ENCODE measurements around the gene AIPL1.

Gene AIPL1

GRCh38 chr17:6439951-6440350 is 5.0 kb upstream of the AIPL1 start:
- Histone ChIP-seq H3K27ac (ENCODE audit: low read depth, low read length) (no peak overlapping the region), H3K79me1 (ENCODE audit: low read length) (peaks cover 2% of the 10 kb centered on the region), H3K56ac (ENCODE audit: low read length) (peak overlapping the region; percentile 52), H3K79me2 (ENCODE audit: control insufficient read depth, insufficient read depth, low read length) (peaks cover 1% of the 10 kb centered on the region), H3K27me3 (ENCODE audit: insufficient read depth, low read length, poor library complexity) (no peaks in the 10 kb centered on the region), H4K5ac (ENCODE audit: low read length) (no peak overlapping the region), H3K9ac (ENCODE audit: low read length) (no peak overlapping the region), H2BK120ac (ENCODE audit: low read depth, low read length) (no peak overlapping the region), H2BK15ac (replicated peaks; ENCODE audit: low read depth) (no peak overlapping the region), H3K36me3 (ENCODE audit: control insufficient read depth, insufficient read depth, low read length) (no peaks in the 10 kb centered on the region), H2BK5ac (ENCODE audit: low read length) (no peak overlapping the region), H2AK5ac (ENCODE audit: low read length) (no peak overlapping the region), H3K18ac (ENCODE audit: low read length) (no peak overlapping the region), H3K4me1 (ENCODE audit: control insufficient read depth, low read depth, low read length) (no peaks in the 10 kb centered on the region), H3K4ac (ENCODE audit: low read depth, low read length) (no peak overlapping the region), H4K8ac (ENCODE audit: low read depth, low read length) (no peak overlapping the region), H3K4me3 (ENCODE audit: low read length) (no peak overlapping the region), H3K23ac (ENCODE audit: low read length) (no peak overlapping the region), H3K4me2 (ENCODE audit: low read length) (no peak overlapping the region)
- no CpG with 5 or more reads among the region's 4 CpGs for WGBS (ENCODE audit: extremely low coverage, insufficient coverage, low lambda C conversion rate)
- peak; percentile 44 for DNase-seq

- H3K18ac ChIP-seq (ENCODE audit: low read length): no peak overlapping the region
These were observed 3.0 kb upstream of the AIPL1 start for GRCh38 chr17:6437956-6438355.

GRCh38 chr17:6437466-6437865 is 2.5 kb upstream of the AIPL1 start:
- Histone ChIP-seq H3K27ac (ENCODE audit: low read depth, low read length) (no peak overlapping the region), H2BK5ac (ENCODE audit: low read length) (no peak overlapping the region), H3K36me3 (ENCODE audit: control insufficient read depth, insufficient read depth, low read length) (no peaks in the 10 kb centered on the region), H3K23ac (ENCODE audit: low read length) (no peak overlapping the region), H3K27me3 (ENCODE audit: insufficient read depth, low read length, poor library complexity) (no peaks in the 10 kb centered on the region), H3K4ac (ENCODE audit: low read depth, low read length) (no peak overlapping the region), H2AK5ac (ENCODE audit: low read length) (no peak overlapping the region), H3K4me2 (ENCODE audit: low read length) (no peak overlapping the region), H3K79me1 (ENCODE audit: low read length) (no peaks in the 10 kb centered on the region), H3K9ac (ENCODE audit: low read length) (no peak overlapping the region), H2BK15ac (replicated peaks; ENCODE audit: low read depth) (no peak overlapping the region), H3K79me2 (ENCODE audit: control insufficient read depth, insufficient read depth, low read length) (no peaks in the 10 kb centered on the region), H3K4me1 (ENCODE audit: control insufficient read depth, low read depth, low read length) (no peaks in the 10 kb centered on the region), H3K56ac (ENCODE audit: low read length) (no peak overlapping the region), H3K4me3 (ENCODE audit: low read length) (no peak overlapping the region), H4K8ac (ENCODE audit: low read depth, low read length) (no peak overlapping the region), H3K18ac (ENCODE audit: low read length) (no peak overlapping the region), H4K5ac (ENCODE audit: low read length) (no peak overlapping the region), H2BK120ac (ENCODE audit: low read depth, low read length) (no peak overlapping the region)
- no CpG with 5 or more reads among the region's 4 CpGs for WGBS (ENCODE audit: extremely low coverage, insufficient coverage, low lambda C conversion rate)
- no peak for DNase-seq

More at GRCh38 chr17:6437956-6438355, 3.0 kb upstream of the AIPL1 start:
- Histone ChIP-seq H3K9ac (ENCODE audit: low read length) (no peak overlapping the region), H2BK120ac (ENCODE audit: low read depth, low read length) (no peak overlapping the region), H2AK5ac (ENCODE audit: low read length) (no peak overlapping the region), H3K4me2 (ENCODE audit: low read length) (no peak overlapping the region), H3K4me1 (ENCODE audit: control insufficient read depth, low read depth, low read length) (no peaks in the 10 kb centered on the region), H3K27me3 (ENCODE audit: insufficient read depth, low read length, poor library complexity) (no peaks in the 10 kb centered on the region), H3K79me2 (ENCODE audit: control insufficient read depth, insufficient read depth, low read length) (no peaks in the 10 kb centered on the region), H3K56ac (ENCODE audit: low read length) (no peak overlapping the region), H3K36me3 (ENCODE audit: control insufficient read depth, insufficient read depth, low read length) (no peaks in the 10 kb centered on the region), H3K4me3 (ENCODE audit: low read length) (no peak overlapping the region), H2BK15ac (replicated peaks; ENCODE audit: low read depth) (no peak overlapping the region), H3K27ac (ENCODE audit: low read depth, low read length) (no peak overlapping the region), H2BK5ac (ENCODE audit: low read length) (no peak overlapping the region), H4K5ac (ENCODE audit: low read length) (no peak overlapping the region), H4K8ac (ENCODE audit: low read depth, low read length) (no peak overlapping the region), H3K23ac (ENCODE audit: low read length) (no peak overlapping the region), H3K4ac (ENCODE audit: low read depth, low read length) (no peak overlapping the region), H3K79me1 (ENCODE audit: low read length) (no peaks in the 10 kb centered on the region)
- DNase-seq: no peak
- WGBS (ENCODE audit: extremely low coverage, insufficient coverage, low lambda C conversion rate): no CpG with 5 or more reads among the region's 3 CpGs

- Histone ChIP-seq H3K56ac (ENCODE audit: low read length) (peak overlapping the region; percentile 42), H3K27ac (ENCODE audit: low read depth, low read length) (no peak overlapping the region), H3K9ac (ENCODE audit: low read length) (no peak overlapping the region), H2AK5ac (ENCODE audit: low read length) (no peak overlapping the region), H3K27me3 (ENCODE audit: insufficient read depth, low read length, poor library complexity) (no peaks in the 10 kb centered on the region), H2BK120ac (ENCODE audit: low read depth, low read length) (no peak overlapping the region), H3K18ac (ENCODE audit: low read length) (no peak overlapping the region), H3K79me1 (ENCODE audit: low read length) (no peaks in the 10 kb centered on the region), H3K23ac (ENCODE audit: low read length) (no peak overlapping the region), H3K4me2 (ENCODE audit: low read length) (no peak overlapping the region), H3K4ac (ENCODE audit: low read depth, low read length) (no peak overlapping the region), H3K4me1 (ENCODE audit: control insufficient read depth, low read depth, low read length) (no peaks in the 10 kb centered on the region), H2BK15ac (replicated peaks; ENCODE audit: low read depth) (no peak overlapping the region), H3K79me2 (ENCODE audit: control insufficient read depth, insufficient read depth, low read length) (no peaks in the 10 kb centered on the region), H3K36me3 (ENCODE audit: control insufficient read depth, insufficient read depth, low read length) (no peaks in the 10 kb centered on the region), H2BK5ac (ENCODE audit: low read length) (no peak overlapping the region), H4K5ac (ENCODE audit: low read length) (no peak overlapping the region), H4K8ac (ENCODE audit: low read depth, low read length) (no peak overlapping the region), H3K4me3 (ENCODE audit: low read length) (no peak overlapping the region)
- WGBS (ENCODE audit: extremely low coverage, insufficient coverage, low lambda C conversion rate): no CpG with 5 or more reads among the region's 9 CpGs
- peak; percentile 79 for DNase-seq
These were observed 1.0 kb upstream of the AIPL1 start for GRCh38 chr17:6435968-6436367.

GRCh38 chr17:6430769-6431168 is 4.2 kb downstream of the AIPL1 start:
- H3K79me2 ChIP-seq (ENCODE audit: control insufficient read depth, insufficient read depth, low read length): no peaks in the 10 kb centered on the region
- no peak overlapping the region for H4K5ac ChIP-seq (ENCODE audit: low read length)
- no peak overlapping the region for H3K4me3 ChIP-seq (ENCODE audit: low read length)
- no peak overlapping the region for H3K9ac ChIP-seq (ENCODE audit: low read length)
- H3K18ac ChIP-seq (ENCODE audit: low read length): no peak overlapping the region
- no peak overlapping the region for H2BK15ac ChIP-seq (replicated peaks; ENCODE audit: low read depth)
- no peak overlapping the region for H2AK5ac ChIP-seq (ENCODE audit: low read length)
- H3K27ac ChIP-seq (ENCODE audit: low read depth, low read length): no peak overlapping the region
- H3K4me1 ChIP-seq (ENCODE audit: control insufficient read depth, low read depth, low read length): no peaks in the 10 kb centered on the region
- H3K79me1 ChIP-seq (ENCODE audit: low read length): no peaks in the 10 kb centered on the region
- H3K56ac ChIP-seq (ENCODE audit: low read length): no peak overlapping the region
- no peak overlapping the region for H2BK120ac ChIP-seq (ENCODE audit: low read depth, low read length)
- H3K36me3 ChIP-seq (ENCODE audit: control insufficient read depth, insufficient read depth, low read length): no peaks in the 10 kb centered on the region
- DNase-seq: no peak
- H3K27me3 ChIP-seq (ENCODE audit: insufficient read depth, low read length, poor library complexity): no peaks in the 10 kb centered on the region
- no peak overlapping the region for H3K4me2 ChIP-seq (ENCODE audit: low read length)
- H3K4ac ChIP-seq (ENCODE audit: low read depth, low read length): no peak overlapping the region
- H2BK5ac ChIP-seq (ENCODE audit: low read length): no peak overlapping the region
- no peak overlapping the region for H4K8ac ChIP-seq (ENCODE audit: low read depth, low read length)
- H3K23ac ChIP-seq (ENCODE audit: low read length): no peak overlapping the region

GRCh38 chr17:6429266-6429665 is 5.7 kb downstream of the AIPL1 start:
- Histone ChIP-seq H3K9ac (ENCODE audit: low read length) (no peak overlapping the region), H4K8ac (ENCODE audit: low read depth, low read length) (no peak overlapping the region), H3K4me2 (ENCODE audit: low read length) (no peak overlapping the region), H3K79me1 (ENCODE audit: low read length) (no peaks in the 10 kb centered on the region), H2BK5ac (ENCODE audit: low read length) (no peak overlapping the region), H3K56ac (ENCODE audit: low read length) (no peak overlapping the region), H2AK5ac (ENCODE audit: low read length) (no peak overlapping the region), H3K36me3 (ENCODE audit: control insufficient read depth, insufficient read depth, low read length) (no peaks in the 10 kb centered on the region), H4K5ac (ENCODE audit: low read length) (no peak overlapping the region), H3K27ac (ENCODE audit: low read depth, low read length) (no peak overlapping the region), H3K23ac (ENCODE audit: low read length) (no peak overlapping the region), H3K4me3 (ENCODE audit: low read length) (no peak overlapping the region), H3K18ac (ENCODE audit: low read length) (no peak overlapping the region), H3K79me2 (ENCODE audit: control insufficient read depth, insufficient read depth, low read length) (no peaks in the 10 kb centered on the region), H3K4me1 (ENCODE audit: control insufficient read depth, low read depth, low read length) (no peaks in the 10 kb centered on the region), H3K4ac (ENCODE audit: low read depth, low read length) (no peak overlapping the region), H3K27me3 (ENCODE audit: insufficient read depth, low read length, poor library complexity) (no peaks in the 10 kb centered on the region), H2BK120ac (ENCODE audit: low read depth, low read length) (no peak overlapping the region), H2BK15ac (replicated peaks; ENCODE audit: low read depth) (no peak overlapping the region)
- DNase-seq: no peak
- no CpG with 5 or more reads among the region's 7 CpGs for WGBS (ENCODE audit: extremely low coverage, insufficient coverage, low lambda C conversion rate)
